ENCODE data around the gene ZNF155.

ZNF155 gene

GRCh38 chr19:43934985-43935708 is 48.8 kb upstream of the ZNF155 start, which contains the start of gene ZNF45 (continued):
- TF ChIP-seq, protein P1, sequence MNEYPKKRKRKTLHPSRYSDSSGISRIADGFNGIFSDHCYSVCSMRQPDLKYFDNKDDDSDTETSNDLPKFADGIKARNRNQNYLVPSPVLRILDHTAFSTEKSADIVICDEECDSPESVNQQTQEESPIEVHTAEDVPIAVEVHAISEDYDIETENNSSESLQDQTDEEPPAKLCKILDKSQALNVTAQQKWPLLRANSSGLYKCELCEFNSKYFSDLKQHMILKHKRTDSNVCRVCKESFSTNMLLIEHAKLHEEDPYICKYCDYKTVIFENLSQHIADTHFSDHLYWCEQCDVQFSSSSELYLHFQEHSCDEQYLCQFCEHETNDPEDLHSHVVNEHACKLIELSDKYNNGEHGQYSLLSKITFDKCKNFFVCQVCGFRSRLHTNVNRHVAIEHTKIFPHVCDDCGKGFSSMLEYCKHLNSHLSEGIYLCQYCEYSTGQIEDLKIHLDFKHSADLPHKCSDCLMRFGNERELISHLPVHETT (tag by site-specific recombination; IDR thresholded peaks at IDR 0.05), result peak; percentile 82; the same call in 1 of the 2 replicates
- TF ChIP-seq ZNF10 (tag by site-specific recombination; IDR thresholded peaks at IDR 0.05) (0 out of 2 replicates have a peak, but pooled peaks have one; percentile 63), ZNF654 (tag by site-specific recombination; IDR thresholded peaks at IDR 0.05; ENCODE audit: low read depth) (no peak), HOXA7 (CRISPR knock-in tag; IDR thresholded peaks at IDR 0.05; ENCODE audit: borderline replicate concordance) (no peak), SCRT2 (tag by site-specific recombination; IDR thresholded peaks at IDR 0.05) (no peak; the same call in 1 of the 2 replicates), ZNF501 (tag by site-specific recombination; IDR thresholded peaks at IDR 0.05) (peak; percentile 95; the same call in 1 of the 2 replicates), BCL11A (tag by site-specific recombination; IDR thresholded peaks at IDR 0.05; ENCODE audit: low read depth) (peak; percentile 91), ZNF626 (tag by site-specific recombination; IDR thresholded peaks at IDR 0.05) (no peak; the same call in 1 of the 2 replicates), ZNF768 (tag by site-specific recombination; IDR thresholded peaks at IDR 0.05) (no peak), ZNF302 (tag by site-specific recombination; IDR thresholded peaks at IDR 0.05; ENCODE audit: low read depth) (0 out of 2 replicates have a peak, but pooled peaks have one; percentile 17), REPIN1 (tag by site-specific recombination; IDR thresholded peaks at IDR 0.05; ENCODE audit: low read depth) (peak; percentile 88; the same call in 1 of the 2 replicates), ZNF658 (tag by site-specific recombination; IDR thresholded peaks at IDR 0.05) (no peak), TCF7L2 (IDR thresholded peaks at IDR 0.05; ENCODE audit: borderline replicate concordance, low read depth, low read length) (no peak), ZNF837 (tag by site-specific recombination; IDR thresholded peaks at IDR 0.05) (no peak), SP3 (tag by site-specific recombination; IDR thresholded peaks at IDR 0.05) (peak; percentile 99), ZNF514 (tag by site-specific recombination; IDR thresholded peaks at IDR 0.05) (no peak), ZNF184 (tag by site-specific recombination; IDR thresholded peaks at IDR 0.05) (peak; percentile 58; the same call in 1 of the 2 replicates), ZNF76 (tag by site-specific recombination; IDR thresholded peaks at IDR 0.05; ENCODE audit: borderline replicate concordance, low read depth) (peak; percentile 99), ZNF175 (tag by site-specific recombination; IDR thresholded peaks at IDR 0.05) (no peak), ZNF214 (tag by site-specific recombination; IDR thresholded peaks at IDR 0.05; ENCODE audit: borderline replicate concordance) (no peak), ZNF202 (tag by site-specific recombination; IDR thresholded peaks at IDR 0.05; ENCODE audit: borderline replicate concordance) (no peak), ZNF449 (tag by site-specific recombination; IDR thresholded peaks at IDR 0.05) (peak; percentile 85; the same call in 1 of the 2 replicates), ZNF530 (tag by site-specific recombination; IDR thresholded peaks at IDR 0.05; ENCODE audit: low read depth) (no peak), ZNF274 (IDR thresholded peaks at IDR 0.05; ENCODE audit: low read length) (no peak), ZNF274 (tag by site-specific recombination; IDR thresholded peaks at IDR 0.05; ENCODE audit: borderline replicate concordance) (no peak), SETDB1 (IDR thresholded peaks at IDR 0.05; ENCODE audit: insufficient read length, low read length) (no peak), ZNF132 (tag by site-specific recombination; IDR thresholded peaks at IDR 0.05; ENCODE audit: borderline replicate concordance) (no peak), INSM2 (tag by site-specific recombination; IDR thresholded peaks at IDR 0.05) (no peak; the same call in 1 of the 2 replicates), OSR2 (tag by site-specific recombination; IDR thresholded peaks at IDR 0.05) (no peak; the same call in 1 of the 2 replicates), KLF7 (tag by site-specific recombination; IDR thresholded peaks at IDR 0.05; ENCODE audit: borderline replicate concordance) (peak; percentile 59; the same call in 1 of the 2 replicates), ZNF660 (tag by site-specific recombination; IDR thresholded peaks at IDR 0.05) (peak; percentile 99), ZSCAN18 (tag by site-specific recombination; IDR thresholded peaks at IDR 0.05) (peak; percentile 79; the same call in 1 of the 2 replicates)
- TF ChIP-seq, protein P2, sequence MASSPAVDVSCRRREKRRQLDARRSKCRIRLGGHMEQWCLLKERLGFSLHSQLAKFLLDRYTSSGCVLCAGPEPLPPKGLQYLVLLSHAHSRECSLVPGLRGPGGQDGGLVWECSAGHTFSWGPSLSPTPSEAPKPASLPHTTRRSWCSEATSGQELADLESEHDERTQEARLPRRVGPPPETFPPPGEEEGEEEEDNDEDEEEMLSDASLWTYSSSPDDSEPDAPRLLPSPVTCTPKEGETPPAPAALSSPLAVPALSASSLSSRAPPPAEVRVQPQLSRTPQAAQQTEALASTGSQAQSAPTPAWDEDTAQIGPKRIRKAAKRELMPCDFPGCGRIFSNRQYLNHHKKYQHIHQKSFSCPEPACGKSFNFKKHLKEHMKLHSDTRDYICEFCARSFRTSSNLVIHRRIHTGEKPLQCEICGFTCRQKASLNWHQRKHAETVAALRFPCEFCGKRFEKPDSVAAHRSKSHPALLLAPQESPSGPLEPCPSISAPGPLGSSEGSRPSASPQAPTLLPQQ (tag by site-specific recombination; IDR thresholded peaks at IDR 0.05), result peak; percentile 90
